Omental fat pad (tissue), 4 donors: ENCODE data around the gene CCNB2. TPM values are rescaled to one million over a fixed set of nuclear protein-coding genes. Genes with fewer than 3 reads are reported as not detected.

Experiments
- ATAC-seq: fragments of 150-250 bp; one replicate; pipeline ENCODE4 v1.9.1; 2016; ENCODE audit warnings: mild to moderate bottlenecking, moderate library complexity; ENCODE audit not compliant: low FRiP score
- DNase-seq: peaks from one replicate; pipeline ENCODE4 v3.0.0-alpha.2; 2019; ENCODE audit warnings: low spot score
- CTCF ChIP-seq, 3 donors: fragments of 450-650 bp; IDR thresholded peaks; one replicate each; pipeline ENCODE4 v1.5.1; 2016 to 2017; ENCODE audit warnings: antibody characterized with exemption in 3 of 3, mild to moderate bottlenecking in 3 of 3, moderate library complexity in 2 of 3
- total RNA-seq, 4 donors: library from RNA; depleted of rRNA; stranded (reverse); fragments of >200 nt; gene quantifications; one replicate each; pipeline ENCODE4 v1.1.0, GENCODE V29; 2016

The CCNB2 gene
- total RNA-seq, 4 donors from 2014 or later: 1.0 to 5.8 (median 1.1) TPM

- DNase-seq: no peak
Observed at GRCh38 chr15:59094077-59094476, 10.9 kb upstream of the CCNB2 start.

GRCh38 chr15:59096429-59096828, 8.5 kb upstream of the CCNB2 start:
- TF ChIP-seq CTCF (IDR thresholded peaks at IDR 0.05): no peak
- ATAC-seq (no peak), DNase-seq (no peak)

More at GRCh38 chr15:59094077-59094476, 10.9 kb upstream of the CCNB2 start:
- no peak for TF ChIP-seq CTCF (IDR thresholded peaks at IDR 0.05)
- no peak for ATAC-seq

GRCh38 chr15:59099162-59099685, 5.7 kb upstream of the CCNB2 start:
- ATAC-seq: no peak
- no peak for TF ChIP-seq CTCF (IDR thresholded peaks at IDR 0.05)

GRCh38 chr15:59104602-59104911, 389 bp upstream of the CCNB2 start:
- no peak for TF ChIP-seq CTCF (IDR thresholded peaks at IDR 0.05)
- DNase-seq (no peak), ATAC-seq (no peak)

More at GRCh38 chr15:59099162-59099685, 5.7 kb upstream of the CCNB2 start:
- no peak for DNase-seq

DNA sequence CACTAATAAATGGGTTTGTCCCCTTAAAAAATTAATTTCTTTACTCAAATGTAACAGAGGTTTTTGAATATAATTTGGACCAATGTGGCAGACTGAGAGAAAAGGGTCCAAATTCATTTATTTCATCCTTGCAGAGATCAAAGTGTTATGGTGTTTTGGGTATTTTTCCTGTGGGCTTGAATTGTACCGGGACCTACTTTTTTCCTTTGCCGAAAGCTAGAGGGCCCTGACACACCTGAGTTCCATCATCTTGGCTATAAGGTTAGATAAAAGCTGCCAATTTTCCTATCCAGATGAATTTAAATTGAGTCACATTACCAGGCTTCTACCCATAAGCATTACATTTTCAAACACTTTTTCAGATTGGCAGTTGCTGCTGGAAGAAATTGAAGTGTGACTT, 908 bp downstream of the CCNB2 start:
- DNase-seq (no peak), ATAC-seq (no peak)
- no peak for TF ChIP-seq CTCF (IDR thresholded peaks at IDR 0.05)

GRCh38 chr15:59111251-59111650, 6.3 kb downstream of the CCNB2 start:
- TF ChIP-seq CTCF (IDR thresholded peaks at IDR 0.05): no peak
- ATAC-seq: no peak
- no peak for DNase-seq

GRCh38 chr15:59115047-59115446, 10.1 kb downstream of the CCNB2 start:
- ATAC-seq (no peak), DNase-seq (no peak)
- TF ChIP-seq CTCF (IDR thresholded peaks at IDR 0.05): no peak
